ENCODE measurements around the gene CARD8.
A peak's percentile ranks its signal among the peaks of the same experiment; 100 is the strongest.

The CARD8 gene

GRCh38 chr19:48169939-48170803 is 85.5 kb downstream of the CARD8 start, which contains the start of the genes LIG1 and ZSWIM9:
LIG1 (minus strand) TSS chr19:48170344; CDS start chr19:48165566, 4,778 bp downstream.
ZSWIM9 (plus strand) TSS chr19:48170680; CDS start chr19:48171803, 1,123 bp downstream.
- DNase-seq = peak; percentile 91

- DNase-seq = peak; percentile 91
Measured at GRCh38 chr19:48169578-48169938, 86.2 kb downstream of the CARD8 start.

- no peak for DNase-seq
Measured at GRCh38 chr19:48168689-48169088, 87.0 kb downstream of the CARD8 start.

GRCh38 chr19:48158210-48158790 is 97.4 kb downstream of the CARD8 start:
- no peak for DNase-seq

Measured in stimulated activated CD4-positive, alpha-beta T cell treated with anti-CD3 and anti-CD28 coated beads, Interleukin-4, amount 100 ng/mL, for 1 hour (primary cell).